GM12875 (cell line): ENCODE data around the gene PRKN.

Experiments used
- H3K4me3 ChIP-seq: one replicate; pipeline ENCODE4 v1.5.1; 2011; ENCODE audit warnings: low read depth, low read length, control low read depth
- CTCF ChIP-seq: IDR thresholded peaks from 2 replicates; pipeline ENCODE4 v1.5.1; 2011; ENCODE audit warnings: low read depth, mild to moderate bottlenecking, control low read depth, inconsistent platforms, low read length, moderate library complexity, borderline replicate concordance; ENCODE audit not compliant: insufficient read depth

Gene PRKN

DNA sequence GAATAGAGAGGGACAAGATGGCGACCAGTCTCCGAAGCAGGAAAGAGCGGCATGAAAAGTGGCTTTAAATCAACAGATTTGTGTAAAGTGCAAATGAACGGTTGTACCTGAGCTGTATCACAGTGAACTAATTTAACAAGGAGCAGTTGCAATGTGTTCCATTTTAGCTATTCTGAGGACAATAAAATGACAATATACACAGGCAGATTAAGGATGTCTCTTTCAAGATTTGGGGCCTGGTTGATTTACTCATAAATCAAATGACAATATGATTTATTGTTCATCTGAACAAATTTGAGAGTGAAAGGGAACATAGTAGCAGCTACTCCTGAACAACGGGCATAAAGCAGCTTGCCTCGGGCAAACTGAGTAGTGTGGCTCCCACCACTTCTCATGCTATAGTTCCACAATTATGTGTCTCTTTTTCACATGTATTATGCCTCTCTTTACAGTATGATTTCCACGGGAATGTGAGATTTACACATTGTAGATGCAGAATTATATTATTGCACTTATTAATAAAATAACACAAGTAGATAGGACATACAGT, 1249.6 kb downstream of the PRKN start:
- TF ChIP-seq CTCF = no peak
- H3K4me3 ChIP-seq = no peak overlapping the region

GRCh38 chr6:161476711-161477110, 1250.9 kb downstream of the PRKN start:
- no peak overlapping the region for H3K4me3 ChIP-seq
- TF ChIP-seq CTCF = no peak

DNA sequence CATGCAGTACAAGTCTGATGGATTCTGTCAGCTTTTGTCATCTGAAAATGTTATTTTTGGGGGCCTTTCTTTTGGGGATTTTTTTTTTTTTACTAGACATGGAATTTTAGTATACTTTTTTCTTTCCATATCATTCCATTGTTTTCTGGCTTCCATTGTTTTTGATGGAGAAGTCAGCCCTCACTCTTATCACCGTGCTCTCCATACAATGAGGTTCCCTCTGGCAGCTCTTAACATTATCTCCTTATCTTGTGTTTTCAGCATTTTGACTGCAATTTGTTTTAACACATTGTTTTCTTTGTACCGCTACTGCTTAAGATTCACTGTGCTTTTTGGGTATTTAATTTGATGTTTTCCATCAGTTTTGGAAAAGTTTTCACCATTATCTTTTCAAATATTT, 1262.2 kb downstream of the PRKN start:
- no peak for TF ChIP-seq CTCF
- H3K4me3 ChIP-seq = no peak overlapping the region

- TF ChIP-seq CTCF = no peak
- H3K4me3 ChIP-seq = no peak overlapping the region
These were observed 1264.5 kb downstream of the PRKN start for GRCh38 chr6:161463071-161463470.

DNA sequence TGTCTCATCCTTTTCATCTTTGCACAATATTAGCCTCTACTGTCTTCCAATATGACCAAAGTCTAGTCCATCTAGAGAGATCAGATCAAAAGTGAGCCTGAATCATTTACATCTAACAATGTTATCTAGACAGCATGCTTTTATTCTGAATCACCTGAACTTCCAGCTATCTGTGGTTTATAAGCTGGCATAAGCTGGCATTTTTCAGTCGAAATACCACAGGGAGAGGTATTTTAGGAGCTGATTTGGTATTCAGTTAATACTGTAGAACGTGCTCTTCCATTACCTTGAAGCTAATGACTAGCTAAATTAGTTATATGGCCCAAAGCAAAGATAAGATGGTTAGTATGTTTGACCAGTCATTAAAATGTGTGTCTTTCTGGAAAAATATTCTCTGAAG, 1265.4 kb downstream of the PRKN start:
- H3K4me3 ChIP-seq = no peak overlapping the region
- TF ChIP-seq CTCF = no peak

DNA sequence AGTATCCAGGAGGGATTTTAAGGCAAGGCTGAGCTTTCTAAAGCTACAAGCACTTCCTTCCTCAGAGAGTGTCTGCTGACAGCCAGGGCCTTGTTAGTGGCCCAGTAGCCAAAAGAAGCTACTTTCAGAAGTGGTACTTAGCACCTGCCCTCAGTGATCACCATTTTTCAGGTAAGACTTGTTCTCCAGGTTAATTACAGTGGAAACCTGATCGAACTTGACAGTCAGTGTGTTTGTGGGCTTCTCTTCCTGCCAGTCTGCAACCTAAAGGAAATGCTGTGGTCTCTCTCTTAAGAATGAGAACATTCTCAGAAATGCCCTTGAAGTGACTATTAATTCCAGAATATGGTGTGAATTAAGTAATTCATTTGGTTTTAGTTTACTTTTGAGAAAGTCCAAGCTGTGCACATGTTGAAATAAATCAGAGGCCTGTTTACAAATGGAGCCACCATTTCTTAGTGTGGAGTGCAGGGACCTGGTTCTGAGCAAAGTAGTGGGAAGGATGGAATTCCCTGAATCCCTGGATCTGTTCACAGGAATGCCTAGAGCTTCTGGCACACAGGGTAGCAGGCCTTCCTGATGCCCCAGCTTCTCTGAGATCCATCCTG, 1268.5 kb downstream of the PRKN start:
- H3K4me3 ChIP-seq = no peak overlapping the region
- no peak for TF ChIP-seq CTCF

- no peak overlapping the region for H3K4me3 ChIP-seq
- TF ChIP-seq CTCF = no peak
These were observed 1269.2 kb downstream of the PRKN start for GRCh38 chr6:161458201-161458951.
